ENCODE measurements around the gene ABCC9. TPM values are rescaled to one million over a fixed set of nuclear protein-coding genes. Genes with fewer than 3 reads are reported as not detected.
"Not testable (repeated sequence)": the region's sequence is repeated elsewhere in the genome, so short reads cannot be mapped to it uniquely, and the experiment has no call there.

The ABCC9 gene
- total RNA-seq, 1 donor from 2014 or later, result 32.6 TPM

- Histone ChIP-seq H3K4me3 (no peak overlapping the region), H3K36me3 (peaks cover 4% of the 10 kb centered on the region), H3K9me3 (no peaks in the 10 kb centered on the region), H3K4me1 (no peaks in the 10 kb centered on the region), H3K27me3 (no peaks in the 10 kb centered on the region), H3K27ac (no peak overlapping the region)
- intact Hi-C loops (cut with DNase I), result no loop called here
- DNase-seq (no peak), ATAC-seq (no peak)
- TF ChIP-seq CTCF (IDR thresholded peaks at IDR 0.05), result no peak
Observed at GRCh38 chr12:21934173-21934572, 7.1 kb downstream of the ABCC9 start.

DNA sequence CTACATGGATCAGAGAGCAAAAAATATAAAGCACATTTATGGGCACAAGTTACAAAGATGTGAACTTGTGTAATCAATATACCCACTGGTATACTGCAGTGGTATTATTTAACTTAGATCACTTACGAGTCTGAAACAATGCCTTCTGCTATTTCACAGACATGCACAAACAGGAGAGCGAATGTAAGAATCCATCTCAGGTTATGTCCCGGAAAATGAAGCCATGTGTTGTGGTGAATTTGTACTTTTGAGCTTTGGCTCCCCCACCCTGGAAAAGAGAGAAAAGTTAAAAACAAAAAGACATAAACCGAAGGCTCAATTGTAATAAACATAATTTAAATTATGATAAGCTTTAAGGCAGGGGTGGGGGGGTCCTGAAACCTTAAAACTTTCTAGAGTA, 7.6 kb downstream of the ABCC9 start:
- Histone ChIP-seq H3K27ac (no peak overlapping the region), H3K4me1 (no peaks in the 10 kb centered on the region), H3K9me3 (no peaks in the 10 kb centered on the region), H3K36me3 (peaks cover 4% of the 10 kb centered on the region), H3K4me3 (no peak overlapping the region), H3K27me3 (no peaks in the 10 kb centered on the region)
- TF ChIP-seq CTCF (IDR thresholded peaks at IDR 0.05), result no peak
- no peak for DNase-seq
- no peak for ATAC-seq
- intact Hi-C loops (cut with DNase I), result no loop called here

DNA sequence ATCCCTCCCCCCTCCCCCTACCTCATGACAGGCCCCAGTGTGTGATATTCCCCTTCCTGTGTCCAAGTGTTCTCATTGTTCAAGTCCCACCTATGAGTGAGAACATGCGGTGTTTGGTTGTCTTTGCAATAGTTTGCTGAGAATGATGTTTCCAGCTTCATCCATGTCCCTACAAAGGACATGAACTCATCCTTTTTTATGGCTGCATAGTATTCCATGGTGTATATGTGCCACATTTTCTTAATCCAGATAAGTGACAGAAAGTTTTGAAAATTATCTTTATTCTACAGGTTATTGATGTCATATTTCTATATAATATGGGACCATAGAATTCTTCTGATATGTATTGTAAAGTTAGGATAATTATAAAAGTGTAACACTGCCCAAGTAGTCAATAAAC, 11.3 kb downstream of the ABCC9 start:
- DNase-seq; ATAC-seq; H3K27ac ChIP-seq; intact Hi-C loops (cut with DNase I); H3K4me3 ChIP-seq; H3K9me3 ChIP-seq; H3K4me1 ChIP-seq; H3K36me3 ChIP-seq; H3K27me3 ChIP-seq: not testable (repeated sequence)

- Histone ChIP-seq H3K36me3 (no peaks in the 10 kb centered on the region), H3K4me3 (no peak overlapping the region), H3K4me1 (no peaks in the 10 kb centered on the region), H3K9me3 (no peaks in the 10 kb centered on the region), H3K27me3 (no peaks in the 10 kb centered on the region), H3K27ac (no peak overlapping the region)
- intact Hi-C loops (cut with DNase I), result no loop called here
- no peak for TF ChIP-seq CTCF (IDR thresholded peaks at IDR 0.05)
- ATAC-seq (no peak), DNase-seq (no peak)
Observed at GRCh38 chr12:21925296-21925913, 15.8 kb downstream of the ABCC9 start.

- no peaks in the 10 kb centered on the region for H3K27me3 ChIP-seq
- no peaks in the 10 kb centered on the region for H3K9me3 ChIP-seq
- H3K36me3 ChIP-seq, result no peaks in the 10 kb centered on the region
- H3K4me1 ChIP-seq, result no peaks in the 10 kb centered on the region
- no peak overlapping the region for H3K27ac ChIP-seq
- H3K4me3 ChIP-seq, result no peak overlapping the region
- TF ChIP-seq CTCF (IDR thresholded peaks at IDR 0.05), result no peak
- DNase-seq, result no peak
- intact Hi-C loops (cut with DNase I), result no loop called here
- ATAC-seq, result no peak
Observed at GRCh38 chr12:21921436-21921835, 19.8 kb downstream of the ABCC9 start.

DNA sequence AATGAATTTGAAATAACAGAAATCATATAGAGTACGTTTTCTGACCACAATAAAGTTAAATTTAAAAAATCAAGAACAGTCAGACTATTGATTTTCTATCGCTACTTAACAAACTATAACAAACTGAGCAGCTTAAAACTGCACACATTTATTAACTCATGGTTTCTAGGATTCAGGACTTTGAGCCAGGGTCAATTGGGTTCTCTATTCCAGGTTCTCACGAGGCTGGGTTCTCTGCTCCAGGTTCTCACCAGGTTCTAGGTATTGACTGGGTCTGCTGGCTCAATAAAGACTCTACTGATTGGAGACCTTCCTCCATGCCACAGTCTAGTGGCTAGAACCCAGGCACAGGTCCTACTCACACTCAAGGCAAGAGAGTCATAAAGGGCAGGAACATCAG, 22.8 kb downstream of the ABCC9 start:
- H3K36me3 ChIP-seq, result no peaks in the 10 kb centered on the region
- DNase-seq, result no peak
- no peak overlapping the region for H3K4me3 ChIP-seq
- intact Hi-C loops (cut with DNase I), result no loop called here
- TF ChIP-seq CTCF (IDR thresholded peaks at IDR 0.05), result no peak
- H3K27me3 ChIP-seq, result no peaks in the 10 kb centered on the region
- H3K27ac ChIP-seq, result no peak overlapping the region
- no peaks in the 10 kb centered on the region for H3K9me3 ChIP-seq
- H3K4me1 ChIP-seq, result no peaks in the 10 kb centered on the region
- no peak for ATAC-seq

Data from upper lobe of right lung (tissue), 1 donor.